HuH-7.5 (cell line): ENCODE measurements around the gene EPS8L3.
"Not testable (repeated sequence)": the region's sequence is repeated elsewhere in the genome, so short reads cannot be mapped to it uniquely, and the experiment has no call there.

Experiments used
- DNase-seq: peaks from one replicate; pipeline ENCODE4 v3.0.0; 2011; ENCODE audit warnings: low spot score

The EPS8L3 gene

DNA sequence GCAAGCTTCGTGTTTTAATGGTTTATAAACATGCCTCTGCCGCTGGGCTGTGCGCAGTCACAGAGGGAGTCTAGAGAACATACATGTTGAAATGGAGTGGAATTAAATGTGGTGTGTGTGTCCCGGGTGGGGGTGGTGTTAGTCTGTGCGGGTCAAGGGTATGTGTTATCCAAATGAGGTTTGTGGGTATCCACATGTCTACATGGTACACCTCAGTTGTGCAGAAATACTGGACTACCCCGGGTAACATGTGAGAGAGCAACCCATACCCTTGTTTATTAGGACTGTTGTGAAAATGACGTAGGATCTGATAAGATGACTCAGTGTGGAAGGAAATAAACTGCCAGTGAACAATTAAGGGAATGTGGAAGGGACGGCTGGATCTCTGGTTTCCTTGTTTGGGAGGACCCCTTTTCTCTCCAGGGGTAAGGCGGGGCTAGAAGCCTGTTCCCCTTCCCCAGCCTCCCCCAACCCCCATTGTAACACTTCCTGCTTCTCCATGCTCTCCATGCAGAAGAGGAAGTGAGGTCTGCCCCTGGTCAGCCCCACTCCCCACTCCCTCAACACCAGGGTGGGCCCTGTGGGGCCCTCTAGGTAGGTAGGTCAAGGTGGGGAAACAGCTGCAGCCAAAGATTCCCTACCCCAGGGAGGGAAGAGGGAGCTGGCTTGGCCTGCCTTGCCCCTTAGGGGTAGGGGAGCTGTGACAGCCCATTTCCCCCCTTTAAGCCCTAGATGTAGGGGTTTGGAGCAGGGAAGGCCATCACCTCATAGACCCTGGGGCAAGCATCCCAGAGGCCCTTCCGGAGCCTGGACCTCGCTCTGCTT is 690 bp downstream of the EPS8L3 start:
- no peak for DNase-seq

DNA sequence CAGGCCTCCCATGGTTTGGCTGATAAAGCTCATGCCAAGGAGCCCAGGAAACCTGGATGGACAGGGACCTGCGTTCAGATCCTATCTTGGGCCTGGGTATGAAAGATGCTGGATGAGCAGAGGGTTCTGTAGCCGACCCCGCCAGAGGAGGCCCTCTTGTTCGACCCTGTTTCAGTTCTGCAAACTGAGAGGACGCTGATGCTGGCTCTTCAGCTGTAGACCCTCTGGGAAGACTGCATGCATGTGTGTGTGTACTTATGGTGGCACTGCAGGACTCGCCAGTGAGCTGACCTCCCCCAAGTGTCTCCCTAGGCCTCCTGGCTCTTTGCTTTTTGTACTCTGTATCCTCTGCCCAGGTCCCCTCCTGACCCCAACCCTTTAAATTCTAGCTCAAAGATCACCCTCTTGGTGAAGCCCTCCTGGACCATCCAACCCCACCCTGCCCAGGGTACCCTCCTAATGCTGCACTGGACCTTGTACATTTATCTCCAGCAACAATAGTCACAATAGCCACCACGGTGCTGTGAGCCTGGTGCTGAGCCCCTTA is 1.6 kb downstream of the EPS8L3 start:
- no peak for DNase-seq

DNA sequence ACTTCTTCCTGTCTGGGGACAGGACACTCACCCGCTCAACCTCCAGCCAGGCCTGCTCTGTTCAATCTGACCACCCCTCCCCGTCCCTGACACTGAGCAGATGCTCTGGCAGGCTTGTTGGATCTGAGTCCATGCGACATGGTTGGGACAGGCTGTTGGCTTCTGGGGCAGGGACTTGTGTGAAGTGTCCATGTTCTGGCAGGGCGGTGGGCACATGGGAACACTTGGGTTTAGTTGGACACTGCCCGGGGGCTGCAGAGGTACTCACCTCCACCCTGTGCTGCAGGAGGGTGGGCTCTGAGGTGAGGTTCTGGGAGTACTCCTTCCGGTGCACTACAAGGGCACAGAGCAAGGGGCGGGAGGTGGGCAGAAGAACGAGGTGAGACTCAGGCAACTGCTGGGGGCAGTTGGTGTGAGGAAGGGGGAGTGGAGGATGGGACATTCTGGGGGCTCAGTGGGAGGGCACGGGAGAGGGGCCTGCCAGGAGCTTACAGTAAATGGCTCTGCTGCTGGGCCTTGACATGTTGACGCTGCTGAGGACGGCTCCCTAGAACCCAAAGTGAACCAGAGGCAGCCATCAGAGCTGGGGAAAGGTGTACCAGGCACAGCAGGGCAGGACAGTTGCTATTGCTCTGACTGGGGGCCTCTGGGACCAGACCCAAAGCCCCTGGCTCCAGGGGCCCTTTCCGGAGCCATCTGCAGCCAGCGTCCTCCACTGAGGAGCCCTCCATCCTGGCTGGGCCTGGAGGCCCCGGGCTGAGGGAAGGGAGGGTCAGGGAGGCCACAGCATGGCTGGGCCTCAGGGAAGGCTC is 2.3 kb downstream of the EPS8L3 start:
- DNase-seq, result no peak

DNA sequence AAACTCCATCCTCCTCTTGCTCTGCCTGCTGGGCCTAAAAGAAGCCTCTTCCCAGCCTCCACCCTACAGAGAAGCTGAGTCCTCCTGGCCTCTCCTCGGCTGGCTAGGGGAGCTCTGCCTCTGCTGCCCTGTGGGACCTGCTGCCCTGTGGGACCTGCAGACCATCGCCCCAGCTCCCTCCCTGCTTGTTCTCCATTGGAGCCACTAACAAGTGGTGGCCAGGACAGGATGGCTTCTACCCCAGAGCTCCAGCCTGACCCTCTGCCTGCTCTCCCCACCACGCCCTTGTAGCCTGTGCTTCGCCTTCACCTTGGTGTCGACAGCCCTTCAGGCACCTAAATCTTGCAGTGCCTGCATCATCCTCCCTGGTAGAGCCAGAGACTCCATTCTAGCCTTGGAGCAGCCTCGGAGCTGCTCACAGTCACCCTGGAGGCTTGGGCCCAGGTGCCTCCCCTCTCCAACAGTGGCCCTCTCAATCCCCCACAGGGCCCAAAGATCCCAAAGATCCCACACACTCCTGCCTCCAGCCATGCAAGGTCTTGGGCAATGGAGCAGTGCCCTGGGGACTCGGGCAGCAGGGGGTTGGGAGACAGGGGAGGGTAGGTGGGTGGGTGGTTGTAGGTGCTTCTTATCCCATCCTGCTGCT is 3.0 kb downstream of the EPS8L3 start:
- DNase-seq, result no peak

- DNase-seq, result no peak
Observed at GRCh38 chr1:109759513-109760334, 4.0 kb downstream of the EPS8L3 start.

GRCh38 chr1:109757936-109758786 is 5.6 kb downstream of the EPS8L3 start:
- no peak for DNase-seq

- no peak for DNase-seq
Observed at GRCh38 chr1:109756848-109757521, 6.7 kb downstream of the EPS8L3 start.

DNA sequence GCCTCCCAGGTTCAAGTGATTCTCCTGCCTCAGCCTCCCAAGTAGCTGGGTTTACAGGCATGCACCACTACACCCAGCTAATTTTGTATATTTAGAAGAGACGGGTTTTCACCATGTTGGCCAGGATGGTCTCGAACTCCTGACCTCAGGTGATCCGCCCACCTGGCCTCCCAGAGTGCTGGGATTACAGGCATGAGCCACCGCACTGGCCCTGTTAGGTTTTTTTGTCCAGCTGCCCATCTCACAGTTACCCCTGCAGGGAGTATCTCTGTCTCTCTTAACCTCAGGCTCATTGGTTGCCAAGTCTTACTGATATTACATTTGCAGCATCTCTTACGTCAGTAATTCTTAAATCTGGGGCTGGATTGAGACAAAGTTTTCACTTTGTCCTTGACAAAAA is 7.4 kb downstream of the EPS8L3 start:
- not testable (repeated sequence) for DNase-seq

DNA sequence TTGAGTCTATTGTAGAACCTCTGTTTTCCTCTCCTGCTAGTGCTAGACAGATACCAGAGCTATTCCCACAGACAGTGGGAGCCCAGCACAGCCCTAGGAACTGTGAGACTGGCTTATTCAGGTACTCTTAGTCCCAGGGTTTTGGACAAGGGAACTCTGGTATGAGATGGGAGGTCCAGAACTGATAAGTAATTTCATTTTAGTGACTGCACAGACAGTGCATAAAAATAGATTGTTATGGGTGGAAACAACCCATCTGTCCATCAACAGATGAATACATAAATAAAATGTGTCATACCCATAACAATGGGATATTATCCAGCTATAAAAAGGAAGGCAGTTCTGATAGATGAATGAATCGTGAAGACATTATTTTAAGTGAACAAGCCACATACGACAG is 9.0 kb downstream of the EPS8L3 start:
- no peak for DNase-seq

- DNase-seq, result no peak
Observed at GRCh38 chr1:109751531-109752260, 12.0 kb downstream of the EPS8L3 start.

GRCh38 chr1:109750920-109751319 is 12.8 kb downstream of the EPS8L3 start:
- no peak for DNase-seq

- no peak for DNase-seq
Observed at GRCh38 chr1:109750241-109750882, 13.4 kb downstream of the EPS8L3 start.

GRCh38 chr1:109749221-109749620 is 14.5 kb downstream of the EPS8L3 start:
- DNase-seq, result no peak

GRCh38 chr1:109748311-109748710 is 15.4 kb downstream of the EPS8L3 start:
- DNase-seq, result not testable (repeated sequence)

- no peak for DNase-seq
Observed at GRCh38 chr1:109740615-109741373, 22.9 kb downstream of the EPS8L3 start, which contains the start of gene GSTM3. Gene GSTM3, minus strand, starts transcription at chr1:109741038. Its CDS starts 751 bp downstream, at chr1:109740287.

DNA sequence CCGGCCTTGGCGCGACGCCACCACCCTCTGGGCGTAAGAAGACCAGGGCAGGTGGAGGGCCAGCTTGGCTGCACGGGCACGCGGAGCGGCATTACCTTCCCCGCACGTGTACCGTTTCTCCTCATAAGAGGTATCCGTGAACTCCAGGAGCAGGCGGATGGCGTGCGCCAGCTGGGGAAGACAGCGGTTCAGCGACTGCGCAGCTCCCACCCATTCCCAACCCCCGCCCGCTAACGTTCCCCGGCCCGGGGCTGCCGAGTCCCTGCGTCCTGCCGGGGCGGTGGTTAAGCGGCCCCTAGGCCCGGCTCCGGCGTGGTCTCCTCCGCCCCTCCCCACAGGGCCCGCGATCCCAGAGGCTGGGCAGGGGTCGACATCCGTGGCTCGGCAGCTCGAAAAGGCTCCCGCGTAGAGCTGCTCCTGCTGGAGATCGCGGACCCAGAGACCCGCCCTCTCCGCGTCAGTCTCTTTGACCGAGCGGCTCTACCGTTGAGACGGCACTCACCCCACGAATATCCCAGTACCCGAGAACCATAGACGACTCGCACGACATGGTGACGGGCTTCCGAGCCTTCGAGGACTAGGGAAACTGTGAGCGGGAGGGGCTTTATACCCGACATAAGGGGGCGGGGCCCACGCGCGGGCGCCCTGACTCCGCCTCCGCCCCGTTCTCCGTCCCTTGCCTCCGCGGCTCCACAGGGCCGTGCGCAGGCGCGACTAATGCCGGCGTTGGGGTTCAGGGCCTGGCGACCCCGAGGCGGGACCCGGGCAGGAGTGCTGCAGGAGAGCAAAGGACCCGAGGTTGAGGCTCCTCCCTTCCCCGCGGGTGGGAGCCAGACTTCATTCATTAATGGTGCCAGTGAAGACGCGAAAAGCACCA is 23.7 kb downstream of the EPS8L3 start:
- peak; percentile 78 for DNase-seq
